Jurkat, Clone E6-1 (cell line): ENCODE results near the gene MMP3.
A peak's percentile ranks its signal among the peaks of the same experiment; 100 is the strongest.

Experiments
- DNase-seq: peaks from one replicate; pipeline ENCODE4 v3.0.0-alpha.2; 2011; ENCODE audit warnings: low read depth, low spot score
- H3K4me3 ChIP-seq: 2 replicates; pipeline ENCODE4 v1.5.1; 2011; ENCODE audit warnings: mild to moderate bottlenecking, low read length, control low read depth, moderate library complexity

MMP3 gene

GRCh38 chr11:102836290-102836875, 7.0 kb downstream of the MMP3 start:
- no peak overlapping the region for H3K4me3 ChIP-seq
- DNase-seq = no peak

GRCh38 chr11:102833731-102834130, 9.7 kb downstream of the MMP3 start:
- H3K4me3 ChIP-seq = no peak overlapping the region
- DNase-seq = no peak

GRCh38 chr11:102832612-102833011, 10.8 kb downstream of the MMP3 start:
- H3K4me3 ChIP-seq = no peak overlapping the region
- DNase-seq = no peak

GRCh38 chr11:102831489-102832440, 11.6 kb downstream of the MMP3 start:
- no peak overlapping the region for H3K4me3 ChIP-seq
- DNase-seq = no peak

- no peak for DNase-seq
- no peak overlapping the region for H3K4me3 ChIP-seq
These were observed 12.3 kb downstream of the MMP3 start for GRCh38 chr11:102831128-102831488.

- H3K4me3 ChIP-seq = no peak overlapping the region
- DNase-seq = no peak
These were observed 13.2 kb downstream of the MMP3 start for GRCh38 chr11:102830001-102830727.

- DNase-seq = no peak
- no peak overlapping the region for H3K4me3 ChIP-seq
These were observed 14.0 kb downstream of the MMP3 start for GRCh38 chr11:102829316-102830000.

- DNase-seq = no peak
- H3K4me3 ChIP-seq = no peak overlapping the region
These were observed 18.9 kb downstream of the MMP3 start for GRCh38 chr11:102824556-102824955.

GRCh38 chr11:102819491-102819890, 23.9 kb downstream of the MMP3 start:
- DNase-seq = no peak
- H3K4me3 ChIP-seq = no peak overlapping the region

GRCh38 chr11:102813484-102813883, 29.9 kb downstream of the MMP3 start:
- no peak for DNase-seq
- no peak overlapping the region for H3K4me3 ChIP-seq

- DNase-seq = no peak
These were observed 31.2 kb downstream of the MMP3 start for GRCh38 chr11:102812188-102812587.

GRCh38 chr11:102810950-102811660, 32.3 kb downstream of the MMP3 start:
- no peak overlapping the region for H3K4me3 ChIP-seq
- DNase-seq = no peak

More at GRCh38 chr11:102812188-102812587, 31.2 kb downstream of the MMP3 start:
- H3K4me3 ChIP-seq = no peak overlapping the region

- H3K4me3 ChIP-seq = no peak overlapping the region
- no peak for DNase-seq
These were observed 33.4 kb downstream of the MMP3 start for GRCh38 chr11:102809971-102810370.

GRCh38 chr11:102807921-102808320, 35.5 kb downstream of the MMP3 start:
- DNase-seq = peak; percentile 57
- no peak overlapping the region for H3K4me3 ChIP-seq

- no peak overlapping the region for H3K4me3 ChIP-seq
- DNase-seq = no peak
These were observed 37.1 kb downstream of the MMP3 start for GRCh38 chr11:102806296-102806695.

GRCh38 chr11:102802341-102802740, 41.1 kb downstream of the MMP3 start:
- no peak for DNase-seq

GRCh38 chr11:102800767-102801166, 42.6 kb downstream of the MMP3 start:
- no peak for DNase-seq

More at GRCh38 chr11:102802341-102802740, 41.1 kb downstream of the MMP3 start:
- no peak overlapping the region for H3K4me3 ChIP-seq

GRCh38 chr11:102799681-102800340, 43.6 kb downstream of the MMP3 start:
- H3K4me3 ChIP-seq = no peak overlapping the region
- no peak for DNase-seq

More at GRCh38 chr11:102800767-102801166, 42.6 kb downstream of the MMP3 start:
- no peak overlapping the region for H3K4me3 ChIP-seq
